Progenitor cell of endocrine pancreas (in vitro differentiated cells): ENCODE results near the gene RBM6. TPM values are rescaled to one million over a fixed set of nuclear protein-coding genes. Genes with fewer than 3 reads are reported as not detected.

Experiments used
- DNase-seq: peaks from one replicate; pipeline ENCODE4 v3.0.0; 2021; ENCODE audit warnings: low spot score; ENCODE audit not compliant: unreplicated experiment
- H3K27ac Mint-ChIP-seq: 2 replicates; pipeline ENCODE4 v1.8.0; 2021; ENCODE audit warnings: mild to moderate bottlenecking, moderate library complexity, mixed read lengths
- H3K27me3 Mint-ChIP-seq: 2 replicates; pipeline ENCODE4 v1.8.0; 2021; ENCODE audit warnings: mixed read lengths
- H3K36me3 Mint-ChIP-seq: 2 replicates; pipeline ENCODE4 v1.8.0; 2022; ENCODE audit warnings: mixed read lengths; ENCODE audit not compliant: insufficient read depth
- H3K4me1 Mint-ChIP-seq: 2 replicates; pipeline ENCODE4 v1.8.0; 2021; ENCODE audit warnings: low read depth, mixed read lengths
- H3K4me3 Mint-ChIP-seq: 2 replicates; pipeline ENCODE4 v1.8.0; 2021; ENCODE audit warnings: low read depth, mild to moderate bottlenecking, moderate library complexity, mixed read lengths
- H3K9me3 Mint-ChIP-seq: 2 replicates; pipeline ENCODE4 v1.8.0; 2021; ENCODE audit warnings: low read depth, mixed read lengths
- CTCF ChIP-seq: fragments of 200-600 bp; sonication (generic); IDR thresholded peaks from one replicate; pipeline ENCODE4 v1.5.0; 2021; ENCODE audit warnings: antibody characterized with exemption, mild to moderate bottlenecking; ENCODE audit not compliant: unreplicated experiment
- total RNA-seq: library from RNA; stranded (reverse); gene quantifications from 2 replicates; pipeline ENCODE4 v1.2.1, GENCODE V29; 2021

RBM6 gene
- total RNA-seq, 1 donor from 2014 or later: 144 TPM

GRCh38 chr3:50121072-50122032 is 181.4 kb downstream of the RBM6 start:
- DNase-seq: peak; percentile 55
- peak overlapping the region; percentile 62 for H3K27ac Mint-ChIP-seq
- TF ChIP-seq CTCF: peak; percentile 86
- H3K4me1 Mint-ChIP-seq: peaks cover 23% of the 10 kb centered on the region
- H3K36me3 Mint-ChIP-seq: peaks cover 11% of the 10 kb centered on the region
- no peaks in the 10 kb centered on the region for H3K27me3 Mint-ChIP-seq
- H3K4me3 Mint-ChIP-seq: no peak overlapping the region
- H3K9me3 Mint-ChIP-seq: no peaks in the 10 kb centered on the region

GRCh38 chr3:50122071-50122470 is 182.1 kb downstream of the RBM6 start:
- no peak for DNase-seq
- H3K27ac Mint-ChIP-seq: no peak overlapping the region
- no peaks in the 10 kb centered on the region for H3K27me3 Mint-ChIP-seq
- H3K4me1 Mint-ChIP-seq: peaks cover 25% of the 10 kb centered on the region
- H3K4me3 Mint-ChIP-seq: no peak overlapping the region
- no peaks in the 10 kb centered on the region for H3K9me3 Mint-ChIP-seq
- peaks cover 6% of the 10 kb centered on the region for H3K36me3 Mint-ChIP-seq
- TF ChIP-seq CTCF: no peak

- Mint-ChIP-seq H3K4me1 (peaks cover 26% of the 10 kb centered on the region), H3K27ac (peak overlapping the region; percentile 82), H3K9me3 (no peaks in the 10 kb centered on the region), H3K36me3 (peaks cover 4% of the 10 kb centered on the region), H3K27me3 (no peaks in the 10 kb centered on the region), H3K4me3 (no peak overlapping the region)
- no peak for DNase-seq
- TF ChIP-seq CTCF: no peak
These were observed 182.9 kb downstream of the RBM6 start for GRCh38 chr3:50122661-50123391.

GRCh38 chr3:50123394-50124051 is 183.6 kb downstream of the RBM6 start:
- Mint-ChIP-seq H3K27me3 (no peaks in the 10 kb centered on the region), H3K9me3 (no peaks in the 10 kb centered on the region), H3K27ac (peak overlapping the region; percentile 82), H3K4me3 (no peak overlapping the region), H3K4me1 (peaks cover 26% of the 10 kb centered on the region), H3K36me3 (peaks cover 2% of the 10 kb centered on the region)
- TF ChIP-seq CTCF: no peak
- no peak for DNase-seq
